Stimulated activated CD8-positive, alpha-beta memory T cell treated with anti-CD3 and anti-CD28 coated beads, Interleukin-15, amount 100 ng/mL, for 4 hours (primary cell): ENCODE results near the gene NPFFR2.
"Not testable (repeated sequence)": the region's sequence is repeated elsewhere in the genome, so short reads cannot be mapped to it uniquely, and the experiment has no call there.

Experiments used
- DNase-seq, 2 donors: peaks; one replicate each; pipeline ENCODE4 v3.0.0-alpha.2; 2020; ENCODE audit warnings: low read depth in 2 of 2

NPFFR2 gene

DNA sequence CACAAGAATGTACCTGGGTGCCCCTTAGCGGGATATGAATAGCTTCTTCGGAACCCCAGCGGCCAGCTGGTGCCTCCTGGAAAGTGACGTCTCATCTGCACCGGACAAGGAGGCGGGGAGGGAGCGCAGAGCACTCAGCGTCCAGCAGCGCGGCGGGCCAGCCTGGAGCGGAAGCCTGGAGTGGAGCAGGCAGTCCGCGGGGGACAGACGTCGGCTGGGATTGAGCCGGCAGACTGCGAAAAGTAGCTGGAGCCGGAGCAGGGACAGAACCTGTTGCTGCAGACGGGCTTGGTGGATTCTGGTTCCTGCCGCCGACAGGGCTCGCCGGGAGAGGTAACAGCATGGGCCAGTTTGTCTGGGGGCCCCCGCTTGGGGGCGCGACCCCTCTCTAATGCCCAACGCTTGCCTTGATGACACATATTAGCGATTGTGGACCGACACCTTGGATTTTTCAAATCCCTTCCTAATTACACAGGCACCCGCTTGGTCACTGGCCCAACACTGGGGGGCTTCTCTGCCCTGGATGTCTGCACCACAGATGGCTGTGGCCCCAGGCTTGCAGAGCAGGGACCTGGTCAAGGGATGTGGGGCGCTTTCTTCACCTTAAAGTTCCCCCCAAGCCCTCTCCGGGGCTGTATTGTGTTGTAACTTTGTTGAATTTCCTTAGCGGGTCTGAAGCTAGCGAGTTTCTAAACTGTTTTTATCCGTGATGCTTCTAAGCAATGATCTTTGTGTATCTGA, at the start of gene NPFFR2:
TSS of gene NPFFR2 (plus strand) at position 133 of the 741 bp plus-strand sequence. CDS start 96,592 bp downstream, outside the sequence.
- DNase-seq: no peak

- no peak for DNase-seq
These were observed 39.1 kb upstream of the NPFFR2 start for GRCh38 chr4:71992571-71993312.

GRCh38 chr4:71994559-71994958, 37.2 kb upstream of the NPFFR2 start:
- no peak for DNase-seq

- no peak for DNase-seq
These were observed 36.5 kb upstream of the NPFFR2 start for GRCh38 chr4:71995297-71995696.

- DNase-seq: no peak
These were observed 25.2 kb upstream of the NPFFR2 start for GRCh38 chr4:72006586-72006985.

DNA sequence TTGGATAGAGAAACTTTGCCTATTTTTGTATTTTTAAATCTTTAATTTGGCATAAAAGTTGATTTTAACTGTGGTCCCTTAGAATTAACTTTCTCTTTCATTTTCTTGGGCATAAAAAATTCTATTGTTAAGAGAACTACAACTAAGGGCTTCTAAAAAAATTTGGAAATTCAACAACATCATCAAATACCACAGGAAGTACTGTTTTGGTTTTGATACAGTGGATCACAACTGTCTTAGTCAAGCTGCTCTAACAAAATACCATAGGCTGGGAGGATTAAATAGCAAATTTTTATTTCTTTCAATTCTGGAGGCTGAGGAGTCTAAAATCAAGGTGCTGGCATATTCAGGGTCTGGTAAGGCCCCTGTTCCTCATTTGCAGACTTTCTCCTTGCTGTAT, 19.9 kb upstream of the NPFFR2 start:
- DNase-seq: no peak

DNA sequence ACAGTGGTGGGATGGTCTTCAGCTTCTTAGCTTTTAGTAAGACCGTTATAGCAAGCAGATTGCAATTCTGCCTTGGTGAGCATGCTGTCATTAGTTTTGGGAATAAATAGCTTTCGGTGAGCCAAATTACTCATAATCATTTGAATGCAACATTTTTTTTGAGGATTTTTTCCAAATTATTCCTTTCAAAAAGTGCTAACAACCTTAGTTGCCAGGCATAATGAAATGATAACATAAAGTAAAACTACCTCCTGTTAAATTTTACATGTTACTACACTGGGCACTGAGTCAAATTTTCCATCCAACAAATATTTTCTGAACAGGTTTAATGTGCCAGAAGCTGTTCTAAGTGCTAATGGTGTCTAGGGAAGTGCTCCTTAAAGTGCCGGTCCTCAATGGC, 15.8 kb upstream of the NPFFR2 start:
- DNase-seq: no peak

DNA sequence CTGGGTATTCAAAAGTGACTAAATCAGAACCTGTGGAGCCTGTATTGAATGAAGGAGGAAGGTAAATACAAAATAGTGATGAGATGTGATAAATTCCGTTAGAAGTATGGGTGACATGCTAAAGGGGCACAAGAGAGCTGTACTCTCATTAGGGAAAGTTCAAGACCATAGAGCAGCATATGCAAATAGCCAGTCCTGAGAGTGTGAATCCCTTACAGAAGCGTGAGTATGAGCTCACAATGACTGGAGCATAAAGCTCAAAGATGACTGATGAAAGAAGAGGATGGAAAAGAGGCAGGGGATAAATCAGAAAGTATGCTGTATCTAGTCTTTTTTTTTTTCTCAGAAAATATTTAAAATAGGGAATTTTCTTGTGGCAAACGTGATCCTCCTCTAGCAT, 12.1 kb upstream of the NPFFR2 start:
- no peak for DNase-seq

- no peak for DNase-seq
These were observed 9.2 kb upstream of the NPFFR2 start for GRCh38 chr4:72022553-72022952.

- no peak for DNase-seq
These were observed 23.8 kb downstream of the NPFFR2 start for GRCh38 chr4:72055566-72055965.

GRCh38 chr4:72063726-72064125, 31.9 kb downstream of the NPFFR2 start:
- DNase-seq: no peak

- no peak for DNase-seq
These were observed 35.3 kb downstream of the NPFFR2 start for GRCh38 chr4:72067051-72067450.

GRCh38 chr4:72073816-72074215, 42.0 kb downstream of the NPFFR2 start:
- DNase-seq: no peak

GRCh38 chr4:72076562-72076961, 44.8 kb downstream of the NPFFR2 start:
- no peak for DNase-seq

DNA sequence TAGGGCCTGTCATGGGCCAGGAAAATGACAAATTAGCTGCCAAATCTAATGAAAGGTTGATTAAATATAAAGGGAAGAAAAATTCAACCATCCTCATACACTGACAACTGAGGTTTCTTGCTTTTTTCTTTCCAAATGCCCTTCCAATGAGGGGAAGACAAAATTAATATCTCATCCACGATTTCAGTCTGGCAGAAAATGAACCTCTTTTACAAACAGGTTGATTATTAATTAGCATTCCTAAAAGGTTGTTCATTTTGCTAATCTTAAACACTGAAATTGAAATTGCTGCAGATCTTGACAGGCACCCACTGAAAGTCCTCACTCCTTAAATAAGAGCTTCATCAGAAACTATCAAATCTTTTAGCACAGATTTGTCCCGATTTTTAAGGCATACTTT, 45.5 kb downstream of the NPFFR2 start:
- DNase-seq: no peak

DNA sequence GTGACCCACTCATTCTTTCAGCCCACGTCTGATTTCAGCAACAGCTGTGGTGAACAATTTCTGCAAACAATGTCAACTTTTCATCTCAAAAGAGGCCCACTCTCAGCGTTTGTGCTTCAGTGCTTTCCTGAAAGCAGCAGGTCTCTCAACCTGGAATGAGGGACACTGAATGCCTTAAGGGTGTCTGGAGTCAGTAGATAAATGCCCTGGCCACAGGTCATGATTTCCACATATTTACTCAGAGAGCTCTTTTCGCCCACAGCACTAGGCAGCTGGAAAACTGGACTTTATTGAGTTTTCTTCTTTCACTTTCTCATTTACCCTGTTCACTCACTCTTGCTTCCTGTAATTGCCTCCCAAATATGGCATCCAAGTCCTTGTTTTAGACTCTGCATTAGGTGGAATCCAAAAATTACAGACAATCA, 52.8 kb downstream of the NPFFR2 start:
- DNase-seq: no peak

- DNase-seq: not testable (repeated sequence)
These were observed 58.8 kb downstream of the NPFFR2 start for GRCh38 chr4:72090606-72091005.

GRCh38 chr4:72094059-72094797, 62.4 kb downstream of the NPFFR2 start:
- DNase-seq: no peak

DNA sequence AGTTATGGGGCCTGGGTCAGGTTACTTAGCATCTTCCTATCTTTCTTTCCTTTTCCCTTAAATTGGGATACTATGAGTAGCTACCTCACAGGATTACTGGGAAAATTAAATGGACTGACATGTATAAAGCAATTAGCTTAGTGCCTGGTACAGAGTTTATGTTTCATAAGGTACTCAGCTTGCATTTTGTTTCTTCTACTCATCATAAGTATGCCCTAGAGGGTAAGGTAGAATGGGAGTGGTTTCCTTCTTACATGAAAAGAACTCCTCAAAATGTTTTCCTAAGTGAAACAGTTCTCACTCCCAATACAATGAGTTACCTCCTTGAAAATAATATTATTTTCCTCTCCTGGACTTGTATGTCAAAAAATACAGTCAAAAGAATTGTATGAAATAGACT, 75.7 kb downstream of the NPFFR2 start:
- DNase-seq: no peak

- no peak for DNase-seq
These were observed 77.6 kb downstream of the NPFFR2 start for GRCh38 chr4:72109364-72109763.

DNA sequence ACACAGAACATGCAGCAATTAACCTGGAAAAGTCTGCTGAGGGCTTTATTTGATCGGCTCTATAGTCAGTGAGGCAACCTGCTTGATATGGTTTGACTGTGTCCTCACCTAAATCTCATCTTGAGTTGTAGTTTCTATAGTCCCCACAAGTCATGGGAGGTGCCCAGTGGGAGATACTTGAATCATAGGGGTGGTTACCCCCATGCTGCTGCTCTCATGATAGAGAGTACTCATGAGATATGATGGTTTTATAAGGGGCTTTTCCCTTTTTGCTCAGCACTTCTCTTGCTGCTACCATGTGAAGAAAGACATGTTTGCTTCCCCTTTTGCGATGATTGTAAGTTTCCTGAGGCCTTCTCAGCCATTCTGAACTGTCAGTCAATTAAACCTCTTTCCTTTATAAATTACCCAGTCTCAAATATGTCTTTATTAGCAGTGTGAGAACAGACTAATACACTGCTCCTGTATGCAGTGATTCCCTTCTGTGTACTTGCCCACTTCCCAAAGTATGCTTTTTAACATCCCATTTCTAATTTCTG, 78.2 kb downstream of the NPFFR2 start:
- DNase-seq: no peak

- DNase-seq: no peak
These were observed 79.1 kb downstream of the NPFFR2 start for GRCh38 chr4:72110886-72111285.
